ENCODE data around the gene ZSCAN5A.
"Not testable (repeated sequence)": the region's sequence is repeated elsewhere in the genome, so short reads cannot be mapped to it uniquely, and the experiment has no call there.

ZSCAN5A gene, protein sequence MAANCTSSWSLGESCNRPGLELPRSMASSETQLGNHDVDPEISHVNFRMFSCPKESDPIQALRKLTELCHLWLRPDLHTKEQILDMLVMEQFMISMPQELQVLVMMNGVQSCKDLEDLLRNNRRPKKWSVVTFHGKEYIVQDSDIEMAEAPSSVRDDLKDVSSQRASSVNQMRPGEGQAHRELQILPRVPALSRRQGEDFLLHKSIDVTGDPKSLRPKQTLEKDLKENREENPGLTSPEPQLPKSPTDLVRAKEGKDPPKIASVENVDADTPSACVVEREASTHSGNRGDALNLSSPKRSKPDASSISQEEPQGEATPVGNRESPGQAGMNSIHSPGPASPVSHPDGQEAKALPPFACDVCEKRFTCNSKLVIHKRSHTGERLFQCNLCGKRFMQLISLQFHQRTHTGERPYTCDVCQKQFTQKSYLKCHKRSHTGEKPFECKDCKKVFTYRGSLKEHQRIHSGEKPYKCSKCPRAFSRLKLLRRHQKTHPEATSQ

DNA sequence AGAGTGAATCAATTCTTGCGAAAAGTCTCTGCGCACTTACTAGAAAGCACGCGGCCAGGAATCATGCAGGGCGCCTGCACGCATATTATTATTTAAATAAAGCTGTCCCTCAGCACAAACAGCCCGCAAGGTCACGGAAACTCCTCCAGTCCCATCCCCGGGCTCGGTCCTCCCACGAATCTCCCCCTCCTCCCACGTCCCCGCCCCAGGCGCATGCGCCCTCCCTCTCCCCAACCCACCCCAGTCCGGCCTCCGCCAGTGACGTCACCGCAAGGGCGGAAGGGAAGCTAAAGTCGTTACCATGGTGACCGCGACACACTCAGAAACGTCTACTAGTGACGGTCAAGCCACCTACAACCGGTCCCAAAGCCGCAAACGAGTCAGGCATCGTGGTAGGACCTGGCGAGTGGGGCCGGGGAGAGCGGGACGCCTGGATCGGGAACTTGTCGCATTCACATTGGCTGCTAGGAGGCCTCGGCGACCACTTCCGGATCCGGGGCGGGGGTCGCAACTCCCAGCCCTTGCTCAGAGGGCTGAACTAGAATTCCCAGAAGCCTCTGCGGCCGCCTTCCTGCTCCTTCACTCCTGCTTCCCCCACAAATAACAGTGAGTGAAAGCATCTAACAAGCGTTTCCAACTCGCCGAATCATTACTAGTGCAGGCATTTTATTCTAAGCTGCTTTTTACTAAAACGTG, at the start of gene ZSCAN5A:
ZSCAN5A (minus strand) TSS at position 459 of the 696 bp plus-strand sequence. CDS start 89,793 bp downstream, outside the sequence.
- peak; percentile 96 for DNase-seq (ENCODE audit: low spot score)

DNA sequence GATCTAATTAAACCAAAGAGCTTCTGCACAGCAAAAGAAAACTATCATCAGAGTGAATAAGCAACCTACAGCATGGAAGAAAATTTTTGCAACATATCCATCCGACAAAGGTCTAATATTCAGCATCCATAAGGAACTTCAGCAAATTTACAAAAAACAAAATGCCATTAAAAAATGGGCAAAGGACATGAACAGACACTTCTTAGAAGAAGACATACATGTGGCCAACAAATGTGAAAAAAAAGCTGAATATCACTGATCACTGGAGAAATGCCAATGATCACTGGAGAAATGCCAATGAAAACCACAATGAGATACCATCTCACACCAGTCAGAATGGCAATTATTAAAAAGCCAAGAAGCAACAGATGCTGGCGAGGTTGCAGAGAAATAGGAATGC, 46.2 kb upstream of the ZSCAN5A start:
- DNase-seq (ENCODE audit: low spot score) = no peak

DNA sequence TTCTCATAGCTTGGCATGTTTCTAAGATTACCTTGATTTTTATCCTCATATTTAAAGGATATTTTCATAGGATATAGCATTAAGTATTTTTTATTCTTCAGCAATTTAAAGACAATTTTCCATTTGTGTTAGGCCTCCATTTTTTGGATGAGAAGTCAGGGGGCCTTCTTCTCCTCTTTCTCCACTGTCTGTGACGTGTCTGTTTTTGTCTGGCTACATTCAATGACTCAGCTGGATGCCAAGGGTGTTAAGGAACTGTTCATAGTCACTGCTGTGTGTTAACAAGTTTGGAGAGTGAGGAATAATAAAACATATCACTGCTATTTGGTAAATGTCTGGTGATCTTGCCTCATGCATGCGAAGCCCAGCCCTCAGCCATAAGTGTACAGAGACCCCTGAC, 42.3 kb upstream of the ZSCAN5A start:
- no peak for DNase-seq (ENCODE audit: low spot score)

DNA sequence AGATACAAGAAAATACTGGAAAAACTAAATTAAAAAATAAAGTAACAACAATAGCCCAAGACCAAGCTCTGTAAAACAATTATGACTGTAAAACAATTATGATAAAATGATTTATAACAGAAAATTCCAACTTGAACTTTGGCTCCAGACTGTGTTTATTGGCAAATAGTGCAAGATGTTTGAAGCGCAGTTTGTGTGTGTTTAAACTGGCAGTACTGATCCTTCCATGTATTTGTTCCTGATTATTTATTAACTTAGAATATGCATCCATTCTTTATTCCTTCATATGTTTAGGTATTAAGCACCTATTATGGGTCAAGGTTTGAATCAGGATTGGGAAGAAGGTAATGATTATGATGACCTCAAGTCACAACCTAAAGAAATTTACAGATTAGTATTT, 40.9 kb upstream of the ZSCAN5A start:
- no peak for DNase-seq (ENCODE audit: low spot score)

DNA sequence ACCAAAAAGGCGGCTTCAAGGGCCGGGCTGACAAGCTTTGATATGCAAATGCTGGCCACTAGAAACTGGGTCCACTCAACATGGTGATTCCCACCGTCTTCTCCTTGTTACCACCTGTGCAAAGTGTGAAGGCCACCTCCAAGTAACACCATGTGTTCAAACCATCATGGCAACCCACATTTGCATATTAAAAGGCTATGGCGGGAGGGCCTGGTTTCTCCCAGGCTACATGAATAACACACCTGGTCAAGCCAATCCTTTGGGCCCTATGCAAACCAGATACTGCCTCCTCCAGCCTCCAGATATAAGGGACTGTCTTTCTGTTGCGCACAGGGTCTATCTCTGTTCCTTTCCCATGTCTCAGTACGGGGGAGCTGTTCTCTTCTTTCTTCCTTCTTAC, 36.6 kb upstream of the ZSCAN5A start:
- DNase-seq (ENCODE audit: low spot score) = no peak

DNA sequence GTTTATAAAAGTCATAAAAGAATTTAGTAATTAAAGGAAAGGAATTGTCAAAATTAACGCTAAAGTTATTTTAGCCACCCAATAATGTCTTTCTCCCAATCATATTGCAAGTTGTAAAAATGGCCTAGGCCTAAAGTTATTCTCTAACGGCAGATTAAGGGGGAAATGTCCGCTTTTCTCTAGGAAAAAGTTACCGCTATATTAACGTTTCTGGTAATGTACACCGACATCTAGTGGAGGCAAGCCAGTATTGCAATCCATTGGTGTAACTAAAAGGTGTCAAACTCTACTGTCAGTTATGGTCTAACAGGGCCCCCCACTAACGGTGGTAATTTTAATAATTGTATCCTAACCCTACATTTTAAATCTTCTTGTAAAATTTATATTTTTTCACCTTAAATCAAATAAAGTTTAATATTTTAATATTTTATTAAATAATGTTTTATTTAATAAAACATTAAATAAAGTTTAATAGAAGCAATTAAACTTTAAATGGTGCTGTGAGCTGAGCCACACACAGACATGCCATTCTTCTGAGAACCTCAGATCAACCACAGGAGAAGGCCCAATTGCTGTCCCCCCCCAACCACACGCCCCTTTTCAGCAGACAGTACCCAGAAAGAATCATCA, 35.9 kb upstream of the ZSCAN5A start:
- peak; percentile 60 for DNase-seq (ENCODE audit: low spot score)

DNA sequence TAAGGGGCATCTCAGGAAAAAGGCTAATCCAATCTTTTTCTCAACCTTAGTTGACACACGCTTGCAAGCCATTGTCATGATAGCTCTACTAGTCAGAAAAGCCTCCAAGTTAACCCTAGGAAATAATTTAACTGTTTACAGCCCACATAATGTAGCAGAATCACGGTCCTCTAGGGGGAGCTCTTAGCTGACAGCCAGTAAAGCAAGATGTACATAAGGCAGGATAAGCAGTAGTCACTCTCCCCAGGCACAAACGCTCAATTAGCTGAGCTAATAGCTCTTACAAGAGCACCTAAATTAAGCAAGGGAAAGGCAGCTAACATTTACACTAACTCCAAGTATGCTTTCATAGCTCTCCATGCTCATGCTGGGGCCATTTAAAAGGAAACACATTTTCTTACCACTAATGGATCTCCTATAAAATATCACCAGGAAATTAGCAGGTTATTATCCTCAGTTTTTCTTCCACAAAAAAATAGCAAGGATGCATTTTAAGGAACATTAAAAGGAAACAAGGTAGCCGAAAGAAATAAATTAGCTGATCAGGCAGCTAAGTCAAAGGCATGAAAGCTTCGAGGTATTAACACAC, 33.7 kb upstream of the ZSCAN5A start:
- peak; percentile 7 for DNase-seq (ENCODE audit: low spot score)

DNA sequence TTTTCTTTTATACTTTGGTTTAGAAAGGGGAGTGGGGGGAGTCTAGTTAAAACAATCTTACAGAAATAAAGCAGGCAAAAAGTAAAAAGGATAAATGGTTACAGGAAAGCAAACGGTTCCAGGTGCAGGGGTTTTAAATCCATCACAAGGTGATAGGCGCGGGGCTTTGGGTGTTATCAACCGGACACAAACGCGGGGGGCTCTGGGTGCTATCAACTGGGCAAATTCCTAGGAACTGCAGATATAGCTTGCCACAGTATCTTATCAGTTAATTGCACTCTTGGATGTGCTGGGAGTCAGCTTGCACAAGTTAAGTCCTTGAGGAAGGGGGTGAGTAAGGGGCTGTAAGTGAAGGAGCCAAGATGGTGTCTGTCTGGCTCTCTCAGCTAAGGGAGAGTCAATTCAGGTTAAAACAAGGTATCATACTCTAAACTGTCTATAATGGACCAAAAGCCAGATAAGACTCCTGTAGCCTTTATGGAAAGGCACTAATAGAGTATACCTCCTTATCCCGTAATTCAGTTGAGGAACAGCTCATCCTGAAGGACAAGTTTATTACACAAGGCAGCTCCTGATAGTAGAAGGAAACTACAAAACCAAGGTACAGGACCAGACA, 32.6 kb upstream of the ZSCAN5A start:
- DNase-seq (ENCODE audit: low spot score) = no peak

DNA sequence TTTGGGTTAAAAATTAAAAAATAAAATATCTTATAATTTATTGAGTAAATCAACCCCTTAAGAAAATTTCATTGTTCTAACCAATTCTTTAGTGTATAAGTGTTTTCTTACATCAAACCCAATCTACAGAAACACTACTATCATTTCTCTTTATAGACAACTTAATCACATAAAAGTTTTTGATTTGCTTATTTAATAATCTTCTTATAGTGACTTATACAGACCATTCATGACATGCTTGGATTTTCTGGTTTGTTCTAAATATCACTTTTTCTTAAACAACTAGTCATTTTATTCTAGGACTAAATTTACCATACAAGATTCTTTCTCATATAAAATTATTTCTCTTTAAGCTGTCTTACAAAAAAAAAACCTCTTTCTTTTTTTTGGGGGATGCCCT, 27.3 kb upstream of the ZSCAN5A start:
- DNase-seq (ENCODE audit: low spot score) = no peak

DNA sequence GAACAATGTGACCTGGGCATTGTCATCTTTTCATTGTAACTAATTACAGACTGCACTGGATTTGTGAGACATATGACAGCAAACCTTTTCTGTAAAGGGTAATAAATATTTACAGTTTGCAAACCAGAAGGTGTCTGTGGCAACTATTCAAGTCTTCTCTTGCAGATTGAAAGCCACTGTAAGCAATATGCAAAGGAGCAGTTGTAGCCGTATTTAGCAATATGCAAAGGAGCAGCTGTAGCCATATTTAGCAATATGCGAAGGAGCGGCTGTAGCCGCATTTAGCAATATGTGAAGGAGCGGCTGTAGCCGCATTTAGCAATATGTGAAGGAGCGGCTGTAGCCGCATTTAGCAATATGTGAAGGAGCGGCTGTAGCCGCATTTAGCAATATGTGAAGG, 24.4 kb upstream of the ZSCAN5A start:
- not testable (repeated sequence) for DNase-seq (ENCODE audit: low spot score)

DNA sequence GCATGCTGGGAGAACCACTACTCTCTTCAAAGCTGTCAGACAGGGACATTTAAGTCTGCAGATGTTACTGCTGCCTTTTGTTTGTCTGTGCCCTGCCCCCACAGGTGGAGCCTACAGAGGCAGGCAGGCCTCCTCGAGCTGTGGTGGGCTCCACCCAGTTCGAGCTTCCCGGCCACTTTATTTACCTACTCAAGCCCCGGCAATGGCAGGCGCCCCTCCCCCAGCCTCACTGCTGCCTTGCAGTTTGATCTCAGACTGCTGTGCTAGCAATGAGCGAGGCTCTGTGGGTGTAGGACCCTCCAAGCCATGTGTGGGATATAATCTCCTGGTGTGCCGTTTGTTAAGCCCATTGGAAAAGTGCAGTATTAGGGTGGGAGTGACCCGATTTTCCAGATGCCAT, 22.4 kb upstream of the ZSCAN5A start:
- not testable (repeated sequence) for DNase-seq (ENCODE audit: low spot score)

DNA sequence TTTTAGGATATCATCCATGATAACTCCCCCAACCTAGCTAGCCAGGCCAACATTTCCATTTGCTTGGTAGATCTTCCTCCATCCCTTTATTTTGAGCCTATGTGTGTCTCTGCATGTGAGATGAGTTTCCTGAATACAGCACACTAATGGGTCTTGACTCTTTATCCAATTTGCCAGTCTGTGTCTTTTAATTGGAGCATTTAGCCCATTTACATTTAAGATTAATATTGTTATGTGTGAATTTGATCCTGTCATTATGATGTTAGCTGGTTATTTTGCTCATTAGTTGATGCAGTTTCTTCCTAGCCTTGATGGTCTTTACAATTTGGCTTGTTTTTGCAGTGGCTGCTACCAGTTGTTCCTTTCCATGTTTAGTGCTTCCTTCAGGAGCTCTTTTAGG, 20.7 kb upstream of the ZSCAN5A start:
- not testable (repeated sequence) for DNase-seq (ENCODE audit: low spot score)

DNA sequence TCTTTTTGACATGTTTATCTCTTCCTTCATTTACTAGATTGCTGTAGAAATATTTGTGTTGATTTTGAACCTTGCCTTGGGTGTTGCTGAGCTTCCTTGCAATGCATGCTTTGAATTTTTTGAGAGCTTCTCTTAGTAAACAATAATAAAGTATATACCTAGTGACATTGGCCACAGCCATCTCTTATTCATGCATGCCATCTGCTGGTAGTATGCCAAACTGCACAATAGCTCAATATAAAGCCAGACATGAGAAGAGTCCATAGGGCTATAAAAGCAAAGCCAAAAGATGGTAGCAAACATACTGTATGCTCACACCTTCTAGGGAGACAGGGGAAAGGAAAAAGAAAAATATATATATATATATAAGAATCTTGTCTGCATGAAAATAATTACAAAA, 18.9 kb upstream of the ZSCAN5A start:
- DNase-seq (ENCODE audit: low spot score) = peak; percentile 51

DNA sequence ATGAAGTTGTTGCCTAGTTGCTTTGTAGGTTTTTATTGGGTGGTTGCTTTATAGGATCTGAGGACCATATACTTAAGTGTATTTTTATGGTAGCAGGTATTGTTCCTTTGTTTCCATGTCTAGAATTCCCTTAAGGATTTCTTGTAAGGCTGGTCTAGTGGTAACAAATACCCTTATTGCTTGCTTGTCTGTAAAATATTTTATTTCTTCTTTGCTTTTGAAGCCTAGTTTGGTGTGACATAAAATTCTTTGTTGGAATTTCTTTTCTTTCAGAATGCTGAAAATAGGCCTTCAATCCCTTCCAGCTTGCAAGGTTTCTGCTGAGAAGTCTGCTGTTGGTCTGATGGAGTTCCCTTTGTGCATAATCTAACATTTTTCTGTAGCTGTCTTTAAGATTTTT, 18.1 kb upstream of the ZSCAN5A start:
- no peak for DNase-seq (ENCODE audit: low spot score)

DNA sequence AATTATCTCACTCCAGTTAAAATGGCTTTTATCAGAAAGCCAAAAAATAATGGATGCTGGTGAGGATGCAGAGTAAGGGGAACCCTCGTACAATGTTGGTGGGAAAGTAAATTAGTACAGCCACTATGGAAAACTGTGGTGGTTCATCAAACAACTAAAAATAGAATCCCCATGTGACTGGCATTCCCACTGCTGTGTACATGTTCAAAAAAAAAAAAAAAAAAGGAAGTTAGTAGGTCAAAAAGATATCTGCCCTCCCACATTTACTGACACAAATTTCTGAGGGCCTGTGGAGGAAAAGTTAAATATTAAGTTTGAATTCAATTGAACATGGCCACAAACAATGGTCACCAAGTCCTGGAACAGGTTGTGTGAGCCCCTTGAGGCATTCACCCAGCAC, 9.8 kb upstream of the ZSCAN5A start:
- DNase-seq (ENCODE audit: low spot score) = no peak

DNA sequence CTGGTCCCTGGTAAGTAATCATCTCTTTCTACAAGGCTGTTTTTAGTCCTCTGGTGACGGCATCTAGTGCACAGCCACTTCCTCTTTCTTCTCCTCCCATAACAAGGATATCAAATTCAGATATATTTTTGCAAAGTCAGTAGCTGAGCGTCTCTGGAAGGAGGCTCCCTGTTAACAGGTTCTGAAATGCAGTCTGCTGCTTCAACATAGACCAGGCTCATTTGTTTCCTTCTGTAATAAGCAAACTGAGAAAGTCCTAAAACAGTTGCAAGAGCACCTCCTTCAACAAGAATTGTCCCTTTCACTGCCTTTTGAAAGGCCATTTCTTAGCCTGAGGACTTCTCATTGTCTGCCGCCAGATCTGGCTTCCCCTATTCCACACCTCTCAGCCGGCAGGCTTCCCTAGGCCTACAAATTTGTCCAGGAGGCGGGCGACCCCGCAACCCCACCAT, 7.4 kb upstream of the ZSCAN5A start:
- no peak for DNase-seq (ENCODE audit: low spot score)

DNA sequence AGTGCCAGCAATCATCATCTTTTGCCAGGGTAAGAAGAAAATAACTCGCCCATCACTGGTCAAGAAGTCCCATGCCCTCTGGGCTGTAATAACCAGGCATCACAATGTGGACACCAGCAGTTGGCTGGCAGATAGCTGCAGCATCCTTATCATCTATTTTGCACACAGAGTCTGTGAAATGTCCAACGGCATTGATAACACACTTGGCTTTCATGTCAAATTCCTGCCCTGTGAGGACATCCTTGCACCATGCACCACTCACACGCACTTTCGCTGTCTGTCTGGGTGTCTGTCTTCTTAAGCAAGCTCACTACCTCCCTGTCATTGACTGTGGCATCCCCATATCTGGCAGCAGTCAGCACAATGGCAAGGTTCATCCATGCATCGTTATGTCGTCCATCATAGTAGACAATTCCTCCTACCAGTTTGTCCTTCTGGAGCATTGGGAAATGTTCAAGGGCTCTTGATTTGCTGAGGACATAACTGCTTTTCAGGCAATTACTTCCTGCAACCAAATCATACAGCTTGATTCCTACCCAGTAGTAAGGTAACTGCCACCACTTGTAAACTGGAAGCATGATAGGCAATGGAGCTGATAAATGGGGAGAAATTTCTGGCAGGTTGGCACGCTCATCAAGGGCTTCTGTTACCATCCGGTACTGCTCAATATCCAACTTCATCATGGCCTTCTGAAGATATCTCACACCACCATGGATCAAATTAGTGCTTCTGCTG, 6.8 kb upstream of the ZSCAN5A start:
- no peak for DNase-seq (ENCODE audit: low spot score)

DNA sequence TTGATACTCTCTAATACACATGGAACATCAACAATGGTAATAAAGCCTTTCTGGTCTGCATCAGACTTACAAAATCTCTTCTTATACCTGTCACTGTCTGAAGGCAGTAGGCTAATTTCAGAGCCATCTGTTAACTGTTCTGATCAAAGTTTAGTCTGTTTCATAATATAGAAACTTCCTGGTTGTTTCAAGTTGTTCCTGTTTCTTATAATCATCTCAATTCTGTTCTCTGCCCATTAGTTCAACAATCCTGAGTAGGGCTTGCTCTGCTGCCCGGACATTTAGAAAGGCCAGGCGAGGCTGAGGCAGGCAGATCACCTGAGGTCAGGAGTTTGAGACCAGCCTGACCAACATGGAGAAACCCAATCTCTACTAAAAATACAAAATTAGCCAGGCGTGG, 5.4 kb upstream of the ZSCAN5A start:
- no peak for DNase-seq (ENCODE audit: low spot score)

DNA sequence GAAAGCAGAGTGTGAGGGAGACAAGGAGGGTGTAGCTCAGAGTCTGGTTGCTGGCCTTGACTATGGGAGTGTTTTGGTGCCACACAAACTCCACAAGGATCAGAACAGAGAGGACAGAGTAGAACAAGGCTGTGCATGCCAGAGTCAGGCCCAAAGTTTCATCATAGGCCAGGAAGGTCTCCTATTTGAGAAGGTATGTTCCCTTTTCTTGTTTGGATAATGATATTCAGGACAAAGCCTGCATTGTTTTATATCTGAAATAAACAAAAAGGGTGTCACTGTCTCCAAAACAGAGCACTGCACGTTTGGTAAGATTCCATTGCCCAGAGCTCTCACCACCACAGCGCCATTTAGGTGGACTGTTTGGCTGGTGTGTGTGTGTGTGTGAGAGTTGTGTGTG, 3.1 kb upstream of the ZSCAN5A start:
- DNase-seq (ENCODE audit: low spot score) = no peak

DNA sequence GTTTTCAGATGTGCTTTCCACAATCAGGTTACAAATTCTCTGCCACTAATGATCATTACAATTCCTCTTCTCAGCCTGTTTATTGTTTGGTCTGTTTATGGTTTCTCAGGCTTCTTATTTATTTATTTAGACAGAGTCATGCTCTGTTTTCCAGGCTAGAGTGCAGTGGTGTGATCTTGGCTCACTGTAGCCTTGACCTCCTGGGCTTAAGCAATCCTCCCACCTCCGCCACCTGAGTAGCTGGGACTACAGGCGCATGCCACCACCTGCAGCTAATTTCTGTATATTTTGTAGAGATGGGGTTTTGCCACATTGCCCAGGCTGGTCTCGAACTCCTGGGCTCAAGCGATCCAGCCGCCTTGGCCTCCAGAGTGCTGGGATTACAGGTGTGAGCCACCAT, 2.1 kb upstream of the ZSCAN5A start:
- no peak for DNase-seq (ENCODE audit: low spot score)

Measured in CD4-positive, alpha-beta T cell treated with Interleukin-15 for 4 hours (primary cell).